HEK293 (cell line): ENCODE measurements around the gene CAGE1.

ENCODE experiments used
- CTCF ChIA-PET: fragments of 350-600 bp; formaldehyde crosslinking; extraction: SDS; loops from one replicate; lab custom pipeline; 2021; ENCODE audit warnings: antibody characterized with exemption; lab: Yijun Ruan, JAX
- POLR2A ChIA-PET: fragments of 300-600 bp; formaldehyde crosslinking; extraction: SDS; loops from one replicate; lab custom pipeline; 2020; ENCODE audit warnings: antibody characterized with exemption, inconsistent platforms; lab: Yijun Ruan, JAX
- H3K27ac ChIP-seq: fragments of 200-500 bp; sonication (Bioruptor generic); 2 replicates; pipeline ENCODE4 v1.5.1; 2014; ENCODE audit warnings: low read depth, low read length, control low read depth, inconsistent platforms; ENCODE audit errors: extremely low read depth
- H3K36me3 ChIP-seq, 2 experiments: fragments of 200-500 bp in 1 of 2; sonication (Bioruptor generic) in 1 of 2; 1 replicate in 1 of 2; 2 replicates in 1 of 2; pipeline ENCODE4 v1.5.1; 2014 to 2017; ENCODE audit warnings: inconsistent platforms in 2 of 2, low read length in 2 of 2; ENCODE audit not compliant: control insufficient read depth in 2 of 2, insufficient read depth in 1 of 2
- H3K4me1 ChIP-seq: fragments of 200-500 bp; sonication (Bioruptor generic); 2 replicates; pipeline ENCODE4 v1.5.1; 2014; ENCODE audit warnings: mild to moderate bottlenecking, low read length, inconsistent platforms; ENCODE audit not compliant: control insufficient read depth, insufficient read depth
- H3K4me3 ChIP-seq: 2 replicates; pipeline ENCODE4 v1.5.1; 2011; ENCODE audit warnings: low read depth, mild to moderate bottlenecking, control low read depth, low read length, moderate library complexity
- H3K9me3 ChIP-seq: fragments of 200-500 bp; sonication (Bioruptor generic); 2 replicates; pipeline ENCODE4 v1.5.1; 2014; ENCODE audit warnings: low read depth, low read length, inconsistent platforms; ENCODE audit not compliant: control insufficient read depth, insufficient read depth
- AEBP2 ChIP-seq: fragments of 450-650 bp; formaldehyde crosslinking; IDR thresholded peaks from 2 replicates; pipeline ENCODE4 v1.5.1; 2016; ENCODE audit warnings: missing biosample characterization, missing genetic modification characterization, borderline replicate concordance
- BCL11B ChIP-seq: fragments of 450-650 bp; formaldehyde crosslinking; IDR thresholded peaks from 2 replicates; pipeline ENCODE4 v1.5.1; 2016; ENCODE audit warnings: low read depth, missing biosample characterization, missing genetic modification characterization
- IKZF3 ChIP-seq: fragments of 450-650 bp; IDR thresholded peaks from 2 replicates; pipeline ENCODE4 v1.5.0; 2018; ENCODE audit warnings: missing biosample characterization, mild to moderate bottlenecking, missing genetic modification characterization, moderate library complexity
- KLF9 ChIP-seq: fragments of 450-650 bp; formaldehyde crosslinking; IDR thresholded peaks from 2 replicates; pipeline ENCODE4 v1.5.1; 2016; ENCODE audit warnings: missing biosample characterization, missing genetic modification characterization, low read depth
- RBAK ChIP-seq: fragments of 450-650 bp; formaldehyde crosslinking; IDR thresholded peaks from 2 replicates; pipeline ENCODE4 v1.5.1; 2016; ENCODE audit warnings: missing biosample characterization, missing genetic modification characterization
- SCRT1 ChIP-seq: fragments of 450-650 bp; formaldehyde crosslinking; IDR thresholded peaks from 2 replicates; pipeline ENCODE4 v1.5.1; 2016; ENCODE audit warnings: missing biosample characterization, missing genetic modification characterization, borderline replicate concordance
- ZBTB10 ChIP-seq: fragments of 450-650 bp; formaldehyde crosslinking; IDR thresholded peaks from 2 replicates; pipeline ENCODE4 v1.5.1; 2016; ENCODE audit warnings: missing biosample characterization, missing genetic modification characterization
- ZBTB6 ChIP-seq: fragments of 450-650 bp; formaldehyde crosslinking; IDR thresholded peaks from 2 replicates; pipeline ENCODE4 v1.5.1; 2017; ENCODE audit warnings: missing biosample characterization, missing genetic modification characterization
- ZFP69B ChIP-seq: fragments of 450-650 bp; formaldehyde crosslinking; IDR thresholded peaks from 2 replicates; pipeline ENCODE4 v1.5.1; 2016; ENCODE audit warnings: missing biosample characterization, missing genetic modification characterization
- ZIC2 ChIP-seq: fragments of 450-650 bp; formaldehyde crosslinking; IDR thresholded peaks from 2 replicates; pipeline ENCODE4 v1.5.1; 2016; ENCODE audit warnings: missing biosample characterization, missing genetic modification characterization
- ZNF121 ChIP-seq: fragments of 450-650 bp; formaldehyde crosslinking; IDR thresholded peaks from 2 replicates; pipeline ENCODE4 v1.5.1; 2016; ENCODE audit warnings: missing biosample characterization, missing genetic modification characterization
- ZNF140 ChIP-seq: fragments of 450-650 bp; formaldehyde crosslinking; IDR thresholded peaks from 2 replicates; pipeline ENCODE4 v1.5.1; 2016; ENCODE audit warnings: missing biosample characterization, missing genetic modification characterization
- ZNF146 ChIP-seq: fragments of 450-650 bp; formaldehyde crosslinking; IDR thresholded peaks from 2 replicates; pipeline ENCODE4 v1.5.1; 2016; ENCODE audit warnings: missing biosample characterization, missing genetic modification characterization
- ZNF148 ChIP-seq: fragments of 450-650 bp; formaldehyde crosslinking; IDR thresholded peaks from 2 replicates; pipeline ENCODE4 v1.5.0; 2017; ENCODE audit warnings: missing biosample characterization, missing genetic modification characterization, borderline replicate concordance
- ZNF184 ChIP-seq: fragments of 450-650 bp; IDR thresholded peaks from 2 replicates; pipeline ENCODE4 v1.5.1; 2018; ENCODE audit warnings: missing biosample characterization, mild to moderate bottlenecking, missing genetic modification characterization
- ZNF248 ChIP-seq: fragments of 450-650 bp; formaldehyde crosslinking; IDR thresholded peaks from 2 replicates; pipeline ENCODE4 v1.5.1; 2017; ENCODE audit warnings: missing biosample characterization, missing genetic modification characterization
- ZNF26 ChIP-seq: fragments of 450-650 bp; formaldehyde crosslinking; IDR thresholded peaks from 2 replicates; pipeline ENCODE4 v1.5.1; 2016; ENCODE audit warnings: missing biosample characterization, missing genetic modification characterization
- ZNF341 ChIP-seq: fragments of 450-650 bp; formaldehyde crosslinking; IDR thresholded peaks from 2 replicates; pipeline ENCODE4; 2016; ENCODE audit warnings: low read depth, missing biosample characterization, missing genetic modification characterization
- ZNF416 ChIP-seq: fragments of 450-650 bp; formaldehyde crosslinking; IDR thresholded peaks from 2 replicates; pipeline ENCODE4 v1.5.1; 2016; ENCODE audit warnings: missing biosample characterization, missing genetic modification characterization
- ZNF426 ChIP-seq: fragments of 450-650 bp; formaldehyde crosslinking; IDR thresholded peaks from 2 replicates; pipeline ENCODE4 v1.5.1; 2017; ENCODE audit warnings: missing biosample characterization, missing genetic modification characterization, mild to moderate bottlenecking, inconsistent platforms, moderate library complexity
- ZNF48 ChIP-seq: fragments of 450-650 bp; formaldehyde crosslinking; IDR thresholded peaks from 2 replicates; pipeline ENCODE4 v1.5.1; 2016; ENCODE audit warnings: missing biosample characterization, missing genetic modification characterization
- ZNF513 ChIP-seq: fragments of 450-650 bp; IDR thresholded peaks from 2 replicates; pipeline ENCODE4 v1.5.1; 2018; ENCODE audit warnings: missing biosample characterization, missing genetic modification characterization
- ZNF639 ChIP-seq: fragments of 450-650 bp; formaldehyde crosslinking; IDR thresholded peaks from 2 replicates; pipeline ENCODE4 v1.5.1; 2016; ENCODE audit warnings: missing biosample characterization, missing genetic modification characterization
- ZNF785 ChIP-seq: fragments of 450-650 bp; formaldehyde crosslinking; IDR thresholded peaks from 2 replicates; pipeline ENCODE4 v1.5.1; 2016; ENCODE audit warnings: missing biosample characterization, missing genetic modification characterization

CAGE1 gene

GRCh38 chr6:7389451-7390225 lies at the start of gene CAGE1, which contains the start of gene RIOK1:
Gene CAGE1 (minus strand): TSS chr6:7389742. CDS start chr6:7387173, 2,569 bp downstream.
Gene RIOK1 (plus strand): TSS chr6:7389808. CDS start chr6:7390003, 195 bp downstream.
- Histone ChIP-seq H3K4me1 (peaks cover 7% of the 10 kb centered on the region), H3K4me3 (peak within 1 kb of the TSS; percentile 70), H3K36me3 (peaks cover 17 to 30% of the 10 kb centered on the region in 2 experiments), H3K9me3 (no peaks in the 10 kb centered on the region), H3K27ac (peak within 1 kb of the TSS; percentile 93)
- ChIA-PET CTCF (interaction anchor here (0.5 to 3.1 kb wide), 16 partner anchors 12 to 991 kb away, joined by 3 to 26 read pairs (median 4); no protein-coding TSS in a partner anchor), POLR2A (interaction anchor here (0.5 to 2.6 kb wide), 39 partner anchors 9 to 702 kb away, joined by 3 to 30 read pairs (median 4); partner anchors contain the start of genes BLOC1S5, DSP, SNRNP48 and SSR1)
- TF ChIP-seq ZBTB10 (tag by site-specific recombination) (peak; percentile 64), KLF9 (tag by site-specific recombination) (peak; percentile 55), RBAK (tag by site-specific recombination) (no peak), BCL11B (no peak), ZNF341 (tag by site-specific recombination) (peak; percentile 88), ZNF148 (no peak), SCRT1 (tag by site-specific recombination) (no peak), ZNF785 (no peak), ZNF140 (no peak), AEBP2 (tag by site-specific recombination) (no peak), ZNF426 (tag by site-specific recombination) (no peak), ZNF513 (tag by site-specific recombination) (no peak), ZNF26 (tag by site-specific recombination) (no peak), IKZF3 (no peak), ZNF248 (tag by site-specific recombination) (no peak), ZNF184 (tag by site-specific recombination) (no peak; the same call in 1 of the 2 replicates), ZNF121 (tag by site-specific recombination) (no peak), ZNF146 (tag by site-specific recombination) (0 out of 2 replicates have a peak, but pooled peaks have one; percentile 2), ZBTB6 (no peak), ZNF639 (tag by site-specific recombination) (0 out of 2 replicates have a peak, but pooled peaks have one; percentile 16), ZFP69B (tag by site-specific recombination) (peak; percentile 72), ZNF48 (no peak), ZNF416 (tag by site-specific recombination) (no peak), ZIC2 (tag by site-specific recombination) (peak; percentile 71)
